ENCODE data around the gene SOX1.

SOX1 gene

DNA sequence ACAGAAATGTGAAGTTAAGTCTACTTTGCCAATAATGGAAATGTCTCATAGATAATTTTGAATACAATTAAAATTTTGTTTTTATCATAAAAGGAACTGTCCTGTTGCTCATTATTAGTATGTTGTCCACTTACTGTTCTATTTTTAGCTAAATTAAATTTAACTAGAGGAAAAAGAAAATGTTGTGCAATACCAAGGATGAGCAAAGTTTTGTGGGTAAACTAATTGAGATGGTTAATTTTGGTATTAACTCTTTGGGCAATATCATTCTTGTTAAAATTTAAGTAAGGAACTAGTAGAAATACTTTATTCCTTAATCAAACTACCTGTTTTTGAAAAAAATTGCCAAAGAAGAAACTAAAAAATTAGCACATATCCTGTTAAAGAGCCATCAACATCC, 43.5 kb downstream of the SOX1 start:
- DNase-seq: no peak

DNA sequence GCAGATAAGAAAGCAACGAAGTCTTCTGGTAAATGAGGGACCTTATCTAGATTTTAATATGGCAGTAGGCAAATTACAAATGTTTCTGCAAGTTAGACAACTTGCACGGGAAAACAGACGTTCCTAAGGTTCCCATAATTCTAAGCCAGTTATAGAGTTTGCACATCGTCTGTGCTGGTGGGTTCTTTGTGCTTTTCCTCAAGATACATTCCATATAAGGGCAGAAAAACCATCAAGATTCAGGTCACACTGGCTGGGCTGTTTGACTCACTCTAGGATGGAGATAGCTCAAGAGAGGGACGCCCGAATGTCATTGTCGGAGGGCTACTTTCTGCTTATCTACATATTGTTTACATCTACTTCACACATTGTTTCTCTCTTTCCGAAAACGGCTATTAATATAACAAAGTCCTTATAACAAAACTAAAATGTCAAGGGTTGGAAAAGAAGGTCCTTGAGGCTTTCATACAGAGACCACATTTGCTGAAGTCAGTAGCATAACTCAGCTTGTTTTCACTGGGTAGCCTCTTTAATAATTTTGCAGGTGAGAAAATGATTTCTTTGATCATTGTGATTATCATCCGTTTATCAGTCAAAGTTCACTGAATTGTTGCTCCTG, 44.4 kb downstream of the SOX1 start:
- DNase-seq: peak; percentile 27

DNA sequence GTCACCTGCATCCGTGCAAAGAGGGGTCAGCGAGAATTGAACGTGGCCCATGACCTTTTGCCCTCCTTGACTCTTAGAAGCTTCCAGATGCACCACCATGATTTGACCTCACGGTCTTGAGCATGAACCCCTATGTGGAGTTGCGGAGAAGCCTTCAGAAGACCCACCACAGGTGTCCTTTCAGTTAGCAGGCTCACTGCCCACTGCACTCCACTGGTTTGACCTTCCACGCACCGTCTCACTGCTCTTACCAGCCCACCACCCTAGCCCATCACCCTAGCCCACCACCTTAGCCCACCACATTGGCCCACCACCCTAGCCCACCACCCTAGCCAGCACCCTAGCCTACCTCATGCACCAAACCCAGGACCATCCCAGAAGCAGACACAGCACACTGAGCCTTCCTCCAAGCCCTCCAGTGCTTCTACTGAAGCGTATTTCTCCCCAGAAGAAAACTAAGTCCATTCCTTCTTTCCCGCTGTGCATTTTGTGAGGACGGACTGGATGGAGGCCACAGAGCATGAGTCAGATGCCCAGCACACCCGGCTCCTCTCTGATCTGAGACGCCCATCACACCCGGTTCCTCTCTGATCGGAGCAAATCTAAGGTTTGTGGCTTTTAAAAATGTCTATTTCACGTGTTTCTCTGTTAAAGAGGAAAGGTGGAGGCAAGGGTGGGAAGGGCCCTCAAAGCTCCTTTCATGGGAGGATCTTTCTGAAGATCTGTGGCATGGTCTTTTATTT, 45.8 kb downstream of the SOX1 start:
- peak; percentile 84 for DNase-seq

DNA sequence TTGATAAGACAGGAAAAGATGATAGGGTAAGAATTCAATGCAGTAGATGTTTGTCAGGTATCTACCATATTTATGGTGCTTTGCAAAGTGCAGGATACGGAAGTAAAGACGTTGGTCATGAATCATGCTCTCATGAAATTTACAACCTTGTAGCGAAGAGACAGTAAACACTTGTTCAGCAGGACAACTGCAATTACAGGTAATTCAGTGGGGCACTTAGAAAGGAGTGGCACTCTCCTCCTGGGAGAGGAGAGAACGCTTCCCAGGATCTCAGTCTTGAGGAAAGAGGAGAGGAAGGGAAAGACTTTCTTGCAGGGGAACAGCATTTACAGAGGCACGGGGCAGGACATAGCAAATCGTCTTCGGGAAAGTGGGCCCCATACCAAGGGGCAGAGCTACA, 46.4 kb downstream of the SOX1 start:
- DNase-seq: peak; percentile 97

DNA sequence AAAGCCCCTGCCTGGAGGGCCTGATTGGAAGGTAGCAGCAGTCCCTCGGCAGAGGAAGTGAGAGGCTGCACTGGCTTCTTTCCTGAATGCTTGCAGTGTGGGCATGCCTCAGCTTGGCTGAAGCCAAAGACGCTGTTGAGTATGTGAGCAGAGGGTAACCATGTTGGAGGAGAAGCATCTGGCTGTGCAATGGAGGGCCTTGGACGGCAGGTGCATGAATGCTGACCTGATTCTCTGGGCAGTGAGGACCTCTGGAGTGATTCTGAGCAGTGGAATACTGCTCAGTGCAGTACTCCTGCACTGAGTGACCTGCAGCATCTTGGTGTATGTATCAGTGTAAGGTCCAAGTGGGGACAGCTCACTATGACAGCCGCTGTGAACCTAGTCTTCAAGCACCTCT, 46.9 kb downstream of the SOX1 start:
- peak; percentile 94 for DNase-seq

DNA sequence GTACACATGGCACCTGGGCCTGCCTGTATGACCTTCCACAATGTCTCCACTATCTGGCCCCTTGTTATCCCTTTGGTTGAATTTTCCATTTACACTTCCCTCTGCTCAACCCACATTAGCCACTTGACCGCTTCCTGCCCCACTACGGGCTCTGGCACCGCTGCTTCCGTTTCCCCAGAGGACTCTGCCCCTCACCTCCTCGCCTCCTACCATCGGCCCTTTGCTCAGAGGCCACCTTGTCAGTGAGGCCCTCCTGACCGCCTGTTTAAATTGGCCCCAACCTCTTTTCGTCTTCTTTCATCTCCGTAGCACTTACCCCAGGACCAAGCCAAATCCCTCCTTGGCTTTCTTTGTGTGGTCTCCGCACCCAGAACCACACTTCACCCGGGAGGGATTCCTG, 47.4 kb downstream of the SOX1 start:
- no peak for DNase-seq

DNA sequence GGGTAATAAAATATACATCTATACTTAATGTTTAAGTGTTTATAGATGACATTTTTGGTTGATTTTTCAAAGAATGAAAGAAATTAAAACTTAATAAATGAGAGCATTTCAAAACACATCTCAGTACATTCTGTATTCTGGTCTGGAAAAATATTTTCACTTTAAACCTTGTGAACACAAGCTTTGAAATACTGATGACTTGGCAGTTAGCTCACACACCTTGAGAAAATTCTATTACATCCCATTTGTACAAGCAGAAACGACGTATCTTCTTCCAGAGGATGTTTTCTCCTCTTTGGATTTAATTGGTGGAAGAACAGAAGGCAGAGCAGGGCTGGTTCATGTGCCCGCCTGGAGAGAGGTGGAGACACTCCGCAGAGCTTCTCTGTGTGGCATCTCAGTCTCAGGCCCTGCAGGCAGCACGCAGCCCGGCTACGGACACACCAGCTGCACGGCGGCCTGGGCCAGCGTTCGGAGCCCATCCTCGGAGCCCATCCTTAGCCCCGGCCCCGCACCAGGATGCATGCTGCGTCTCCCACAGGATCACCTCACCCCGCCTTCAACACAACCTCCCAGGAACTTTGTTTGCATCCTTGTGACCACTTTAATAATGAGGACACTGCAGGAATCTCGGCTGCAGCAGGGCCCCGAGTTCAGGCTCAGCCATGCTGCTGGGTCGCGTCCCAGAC, 48.6 kb downstream of the SOX1 start:
- no peak for DNase-seq

DNA sequence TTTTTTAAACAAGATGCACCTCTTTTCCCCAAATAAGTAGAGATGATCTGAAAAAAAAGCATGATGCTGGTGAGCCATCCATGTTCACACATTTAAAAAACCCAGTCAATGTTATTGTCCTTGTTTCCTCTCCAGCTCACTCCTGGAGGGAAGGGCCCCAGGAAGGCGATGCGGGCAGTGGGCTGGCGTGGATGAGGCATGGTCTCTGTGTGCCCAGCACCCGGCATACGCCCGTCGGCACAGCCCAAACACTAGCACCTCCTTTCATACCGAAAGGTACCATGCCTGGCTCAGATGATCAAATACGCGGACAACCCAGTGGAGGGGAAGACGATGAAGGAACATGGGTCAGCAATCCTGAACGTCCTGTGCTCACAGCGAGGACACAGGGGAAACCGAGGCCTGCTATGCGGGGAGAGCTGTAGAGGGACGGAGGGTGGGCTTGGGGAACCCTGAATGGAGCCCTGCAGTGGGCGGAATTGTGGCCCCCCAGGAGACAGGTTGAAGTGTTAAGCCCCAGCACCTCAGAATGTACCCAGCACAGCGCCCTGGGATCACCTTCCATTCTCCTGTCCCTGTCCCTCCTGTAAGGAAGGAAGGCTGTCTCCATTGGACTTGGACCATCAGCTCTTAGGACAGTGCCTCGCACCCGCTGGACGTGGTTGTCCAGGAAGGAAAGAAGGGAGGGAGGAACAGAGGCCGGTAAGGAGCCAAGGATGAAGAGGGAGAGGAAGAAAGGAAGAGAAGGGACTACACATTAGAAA, 49.4 kb downstream of the SOX1 start:
- DNase-seq: no peak

DNA sequence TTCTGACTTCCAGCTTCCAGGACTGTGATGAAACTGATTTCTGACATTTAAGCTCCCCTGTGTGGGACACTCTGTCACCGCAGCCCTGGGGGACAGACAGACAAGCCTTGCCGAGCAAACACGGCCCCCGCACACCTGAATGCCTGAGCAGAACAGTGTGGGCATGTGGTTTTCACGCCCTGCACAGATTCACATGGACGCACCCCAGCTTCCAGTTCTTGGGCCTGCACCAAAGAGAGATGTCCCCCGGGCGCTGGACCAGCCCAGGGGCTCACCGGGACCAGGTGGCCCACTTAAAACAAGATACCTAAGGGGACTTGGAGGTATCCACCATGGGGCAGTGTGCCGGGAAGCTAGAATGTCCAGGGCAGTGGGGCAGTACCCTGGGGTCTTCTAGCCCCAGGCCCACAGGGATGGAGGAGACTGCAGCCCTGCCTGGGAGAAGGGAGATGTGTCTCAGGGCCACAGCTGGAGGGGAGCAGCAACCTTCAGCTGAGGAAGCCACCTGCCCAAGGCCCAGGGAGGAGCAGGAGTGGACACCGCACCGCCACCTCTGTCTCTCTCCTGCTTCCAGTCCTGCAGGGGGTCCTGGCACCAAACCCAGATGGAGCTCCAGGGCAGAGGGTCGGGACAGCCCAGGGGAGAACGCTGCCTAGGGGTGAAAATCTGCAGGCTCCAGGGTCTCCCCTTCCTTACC, 50.5 kb downstream of the SOX1 start:
- DNase-seq: no peak

DNA sequence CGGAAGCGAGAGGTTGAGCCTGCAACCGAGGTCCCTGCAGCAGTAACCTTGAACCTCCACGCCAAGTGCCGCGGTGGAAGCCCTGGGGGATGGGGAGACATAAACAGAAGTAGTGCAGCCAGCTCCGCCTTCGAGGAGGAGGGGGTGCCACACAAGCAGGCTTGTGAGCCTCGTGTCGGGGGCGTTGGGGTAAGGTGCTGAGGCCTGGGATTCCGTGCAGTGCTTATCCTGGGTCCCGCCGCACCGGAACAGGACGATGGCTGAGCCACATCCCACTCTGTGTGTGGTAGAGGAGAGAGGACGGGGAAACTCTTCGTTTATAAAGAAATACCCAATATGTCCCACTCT, 51.0 kb downstream of the SOX1 start:
- no peak for DNase-seq

DNA sequence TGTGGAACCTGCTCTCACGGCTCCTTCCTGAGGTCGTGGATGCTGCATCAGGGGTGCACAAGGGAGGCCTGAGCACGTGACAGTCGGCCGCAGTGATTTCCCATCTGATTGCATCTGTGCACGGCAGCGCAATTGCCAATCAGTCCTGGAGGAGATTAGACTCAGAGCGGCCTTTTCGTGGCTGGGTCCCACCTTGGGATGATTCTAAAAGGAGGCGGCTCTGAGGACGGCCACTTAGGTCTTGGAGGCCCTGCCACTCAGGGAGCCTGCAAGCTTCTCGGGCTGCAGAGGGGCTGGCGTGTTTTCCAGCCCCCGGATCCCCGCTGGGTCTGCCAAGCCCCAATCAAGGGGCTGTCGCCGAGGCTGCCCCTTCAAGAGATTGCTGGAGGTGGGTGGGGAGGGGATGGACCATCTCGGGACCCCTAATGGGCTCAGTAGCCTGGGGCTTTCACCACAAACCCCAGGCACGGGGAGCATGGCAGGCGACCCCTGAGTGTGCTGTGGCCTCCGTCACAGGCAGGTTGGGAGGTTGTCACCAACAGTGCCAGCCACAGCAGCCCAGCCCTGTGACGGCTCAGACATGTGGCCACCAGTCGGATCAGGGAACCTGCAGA, 51.6 kb downstream of the SOX1 start:
- DNase-seq: no peak

DNA sequence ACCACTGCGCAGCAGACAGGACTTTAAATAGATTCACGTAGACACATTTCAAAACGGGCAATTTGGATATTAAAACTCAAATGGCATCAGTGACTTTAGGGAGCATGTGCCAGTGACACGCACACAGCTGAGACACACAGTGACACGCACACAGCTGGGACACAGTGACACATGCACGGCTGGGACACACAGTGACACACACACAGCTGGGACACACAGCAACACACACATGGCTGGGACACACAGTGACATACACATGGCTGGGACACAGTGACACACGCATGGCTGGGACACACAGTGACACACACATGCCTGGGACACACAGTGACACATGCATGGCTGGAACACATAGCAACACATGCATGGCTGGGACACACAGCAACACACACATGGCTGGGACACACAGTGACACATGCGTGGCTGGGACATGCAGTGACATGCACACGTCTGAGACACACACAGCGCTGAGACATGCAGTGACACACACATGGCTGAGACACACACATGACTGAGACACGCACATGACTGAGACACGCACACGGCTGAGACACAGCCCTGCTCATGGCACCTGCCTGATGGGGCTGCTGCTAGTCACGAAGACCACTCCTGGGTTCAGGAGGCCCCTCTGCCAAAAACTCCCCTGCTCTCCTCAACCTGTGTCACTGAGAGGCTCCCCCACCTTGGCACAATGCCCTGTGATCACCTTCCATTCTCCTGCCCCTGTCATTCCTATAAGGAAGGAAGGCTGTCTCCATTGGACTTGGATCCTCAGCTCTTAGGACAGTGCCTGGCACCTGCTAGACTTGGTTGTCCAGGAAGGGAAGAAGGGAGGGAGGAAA, 52.5 kb downstream of the SOX1 start:
- no peak for DNase-seq

DNA sequence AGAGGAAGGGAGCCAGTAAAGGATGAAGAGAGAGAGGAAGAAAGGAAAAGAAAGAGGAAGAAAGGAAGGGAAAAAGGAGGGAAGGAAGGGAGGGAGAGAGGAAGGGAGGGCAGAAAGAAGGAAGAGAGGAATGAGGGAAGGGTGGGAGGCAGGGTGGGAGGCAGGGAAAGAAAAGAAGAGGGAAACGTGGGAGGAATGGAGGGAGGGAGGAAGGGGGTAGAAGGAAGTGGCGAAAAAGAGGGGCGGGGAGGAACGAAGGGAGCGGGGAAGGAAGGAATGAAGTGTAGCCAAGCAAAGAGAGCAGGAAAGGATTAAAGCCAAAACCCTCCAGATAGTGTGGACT, 53.1 kb downstream of the SOX1 start:
- DNase-seq: no peak
